ENCODE measurements around the gene GABRG3. TPM values are rescaled to one million over a fixed set of nuclear protein-coding genes. Genes with fewer than 3 reads are reported as not detected.

GABRG3 gene
- total RNA-seq, 1 donor from 2014 or later = 0.54 TPM

GRCh38 chr15:27491666-27492621 is 521.0 kb downstream of the GABRG3 start:
- Histone ChIP-seq H3K27ac (ENCODE audit: low read depth, low read length) (peak overlapping the region; percentile 43), H4K20me1 (ENCODE audit: insufficient read depth, low read length) (no peaks in the 10 kb centered on the region), H2AFZ (ENCODE audit: low read depth, low read length) (peak overlapping the region; percentile 29), H3K4me1 (ENCODE audit: insufficient read depth, low read length) (peaks cover 25% of the 10 kb centered on the region), H3K9me3 (ENCODE audit: insufficient read depth, low read depth, low read length) (no peaks in the 10 kb centered on the region), H3K79me2 (ENCODE audit: insufficient read depth, low read length) (no peaks in the 10 kb centered on the region), H3K9ac (ENCODE audit: low read length) (peak overlapping the region; percentile 18), H3K36me3 (ENCODE audit: insufficient read depth, low read length) (no peaks in the 10 kb centered on the region), H3K27me3 (ENCODE audit: insufficient read depth, low read length) (no peaks in the 10 kb centered on the region), H3K4me3 (ENCODE audit: insufficient read depth, low read depth, low read length) (peak overlapping the region; percentile 21), H3K4me2 (ENCODE audit: low read length) (peak overlapping the region; percentile 63)
- peak overlapping the region; percentile 16 for H3K4me3 Mint-ChIP-seq (ENCODE audit: unreplicated experiment)
- FAIRE-seq = no peak
- H3K9me3 Mint-ChIP-seq (ENCODE audit: unreplicated experiment) = peaks cover 10% of the 10 kb centered on the region
- no peaks in the 10 kb centered on the region for H3K27me3 Mint-ChIP-seq (ENCODE audit: low read depth, unreplicated experiment)
- no peaks in the 10 kb centered on the region for H3K36me3 Mint-ChIP-seq (ENCODE audit: low read depth, unreplicated experiment)
- H3K27ac Mint-ChIP-seq (ENCODE audit: unreplicated experiment) = peak overlapping the region; percentile 48
- TF ChIP-seq EZH2 (IDR thresholded peaks at IDR 0.05; ENCODE audit: insufficient read depth, low read length) = no peak
- no peak for TF ChIP-seq CTCF (IDR thresholded peaks at IDR 0.05; ENCODE audit: insufficient read depth, low read depth, low read length)
- H3K4me1 Mint-ChIP-seq (ENCODE audit: low read depth, unreplicated experiment) = peaks cover 20% of the 10 kb centered on the region
- DNase-seq (ENCODE audit: low read depth) = peak; percentile 97

DNA sequence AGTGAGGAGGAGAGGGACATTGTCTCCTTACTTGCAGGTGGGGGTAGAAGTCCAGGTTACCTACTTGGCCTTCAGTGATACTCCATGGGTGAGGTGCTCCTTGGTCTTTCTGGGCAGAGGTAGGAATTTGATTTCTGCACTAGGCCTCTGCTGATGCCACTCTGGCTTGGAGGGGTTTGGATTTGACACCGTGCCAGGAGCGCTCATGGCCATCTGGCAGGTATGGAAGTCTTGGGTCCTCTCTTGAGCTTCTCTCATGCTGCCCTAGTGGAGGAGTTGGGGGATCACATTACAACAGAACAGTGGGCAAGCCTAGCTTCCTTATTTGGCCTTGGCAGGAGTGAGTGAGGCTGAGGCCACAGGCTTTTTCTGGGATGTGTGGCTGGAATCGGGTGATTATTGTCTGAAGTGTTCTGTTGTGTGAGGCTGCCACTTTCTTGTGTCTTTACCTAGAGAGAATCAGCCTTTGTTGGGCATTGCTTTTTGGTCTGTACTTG is 525.0 kb downstream of the GABRG3 start:
- H3K4me1 Mint-ChIP-seq (ENCODE audit: low read depth, unreplicated experiment) = peaks cover 13% of the 10 kb centered on the region
- TF ChIP-seq EZH2 (IDR thresholded peaks at IDR 0.05; ENCODE audit: insufficient read depth, low read length) (no peak), CTCF (IDR thresholded peaks at IDR 0.05; ENCODE audit: insufficient read depth, low read depth, low read length) (no peak)

More for the DNA sequence above, 525.0 kb downstream of the GABRG3 start:
- Mint-ChIP-seq H3K27me3 (ENCODE audit: low read depth, unreplicated experiment) (no peaks in the 10 kb centered on the region), H3K27ac (ENCODE audit: unreplicated experiment) (no peak overlapping the region), H3K4me3 (ENCODE audit: unreplicated experiment) (no peak overlapping the region), H3K9me3 (ENCODE audit: unreplicated experiment) (peaks cover 3% of the 10 kb centered on the region), H3K36me3 (ENCODE audit: low read depth, unreplicated experiment) (no peaks in the 10 kb centered on the region)
- no peaks in the 10 kb centered on the region for H3K36me3 ChIP-seq (ENCODE audit: insufficient read depth, low read length)
- no peak overlapping the region for H3K27ac ChIP-seq (ENCODE audit: low read depth, low read length)
- FAIRE-seq (no peak), DNase-seq (ENCODE audit: low read depth) (no peak)
- H3K79me2 ChIP-seq (ENCODE audit: insufficient read depth, low read length) = no peaks in the 10 kb centered on the region
- no peaks in the 10 kb centered on the region for H3K27me3 ChIP-seq (ENCODE audit: insufficient read depth, low read length)
- no peak overlapping the region for H3K9ac ChIP-seq (ENCODE audit: low read length)
- no peak overlapping the region for H3K4me3 ChIP-seq (ENCODE audit: insufficient read depth, low read depth, low read length)
- H3K4me1 ChIP-seq (ENCODE audit: insufficient read depth, low read length) = peaks cover 17% of the 10 kb centered on the region
- no peaks in the 10 kb centered on the region for H4K20me1 ChIP-seq (ENCODE audit: insufficient read depth, low read length)
- H3K9me3 ChIP-seq (ENCODE audit: insufficient read depth, low read depth, low read length) = no peaks in the 10 kb centered on the region
- H3K4me2 ChIP-seq (ENCODE audit: low read length) = no peak overlapping the region
- no peak overlapping the region for H2AFZ ChIP-seq (ENCODE audit: low read depth, low read length)

Measured in astrocyte (in vitro differentiated cells and primary cell).